B cell (primary cell): ENCODE data around the gene MMP14. TPM values are rescaled to one million over a fixed set of nuclear protein-coding genes. Genes with fewer than 3 reads are reported as not detected.
"Not testable (repeated sequence)": the region's sequence is repeated elsewhere in the genome, so short reads cannot be mapped to it uniquely, and the experiment has no call there.

Source experiments
- ATAC-seq: fragments of 200-7000 bp; cut with Tn5 transposase; one replicate; pipeline ENCODE4 v1.10.0; 2021; ENCODE audit warnings: low read depth, mild to moderate bottlenecking, moderate number of reproducible peaks, moderate library complexity
- CTCF ChIA-PET: fragments of 350-600 bp; sonication (Branson Sonifier 250); formaldehyde crosslinking; loops from one replicate; lab custom pipeline; 2021; ENCODE audit warnings: antibody characterized with exemption, inconsistent platforms; lab: Charles Lee
- POLR2A ChIA-PET: fragments of 350-600 bp; sonication (Branson Sonifier 250); formaldehyde crosslinking; loops from one replicate; lab custom pipeline; 2021; ENCODE audit warnings: antibody characterized with exemption; lab: Charles Lee
- DNase-seq: peaks from one replicate; pipeline ENCODE4 v3.0.0; 2013
- H2AFZ ChIP-seq: 2 replicates; pipeline ENCODE4 v1.6.1; 2012; ENCODE audit warnings: mild to moderate bottlenecking, low read depth, low read length; ENCODE audit not compliant: insufficient read depth, poor library complexity, severe bottlenecking
- H3K27ac ChIP-seq, 2 donors: 1 replicate in 1 of 2; 2 replicates in 1 of 2; pipeline ENCODE4 v1.5.1; 2012 to 2013; ENCODE audit warnings: low read length in 2 of 2, mild to moderate bottlenecking in 2 of 2, moderate library complexity in 1 of 2
- H3K27me3 ChIP-seq, 4 experiments: fragments of 200-600 bp in 1 of 4; sonication (generic) in 1 of 4; replicated peaks in 1 of 4; 1 replicate in 2 of 4; 2 replicates in 2 of 4; pipeline versions ENCODE4 v1.6.1 to v1.7.0; 2013 to 2016; ENCODE audit warnings: low read length in 3 of 4, mild to moderate bottlenecking in 2 of 4, mixed read lengths in 1 of 4, moderate library complexity in 1 of 4; ENCODE audit not compliant: insufficient read depth in 4 of 4, control insufficient read depth in 3 of 4; ENCODE audit errors: control extremely low read depth in 1 of 4
- H3K36me3 ChIP-seq, 2 experiments: replicated peaks in 1 of 2; 1 replicate in 1 of 2; 2 replicates in 1 of 2; pipeline versions ENCODE4 v1.6.1 to v1.7.1; 2013; ENCODE audit warnings: low read length in 1 of 2; ENCODE audit not compliant: insufficient read depth in 2 of 2, control insufficient read depth in 1 of 2; ENCODE audit errors: control extremely low read depth in 1 of 2, extremely low read depth in 1 of 2
- H3K4me1 ChIP-seq, 2 donors: fragments of 200-600 bp in 1 of 2; sonication (generic) in 1 of 2; 1 replicate in 1 of 2; 2 replicates in 1 of 2; pipeline versions ENCODE4 v1.5.1 to v1.6.1; 2013 to 2017; ENCODE audit warnings: low read length in 2 of 2; ENCODE audit not compliant: control insufficient read depth in 2 of 2, insufficient read depth in 2 of 2
- H3K4me2 ChIP-seq: replicated peaks from 2 replicates; pipeline ENCODE3; 2012; ENCODE audit warnings: mild to moderate bottlenecking, low read depth, low read length; ENCODE audit not compliant: poor library complexity, severe bottlenecking
- H3K4me3 ChIP-seq, 5 experiments: fragments of 200-600 bp in 1 of 5; sonication (generic) in 1 of 5; 1 replicate in 3 of 5; 2 replicates in 2 of 5; pipeline versions ENCODE4 v1.5.1 to v1.7.0; 2011 to 2016; ENCODE audit warnings: low read length in 4 of 5, mild to moderate bottlenecking in 4 of 5, low read depth in 2 of 5, control low read depth in 1 of 5, moderate library complexity in 1 of 5; ENCODE audit not compliant: insufficient read depth in 1 of 5; ENCODE audit errors: control extremely low read depth in 1 of 5, extremely low read depth in 1 of 5
- H3K79me2 ChIP-seq: fragments of 200-600 bp; sonication (generic); one replicate; pipeline ENCODE4 v1.6.0; 2016; ENCODE audit warnings: low read length; ENCODE audit not compliant: control insufficient read depth, insufficient read depth
- H3K9ac ChIP-seq: fragments of 200-600 bp; sonication (generic); 2 replicates; pipeline ENCODE4 v1.6.1; 2017; ENCODE audit warnings: mild to moderate bottlenecking, low read length, moderate library complexity
- H3K9me3 ChIP-seq, 3 donors: one replicate each; pipeline versions ENCODE4 v1.6.1 to v1.7.1; 2013; ENCODE audit warnings: low read length in 2 of 3; ENCODE audit not compliant: control insufficient read depth in 2 of 3, insufficient read depth in 1 of 3; ENCODE audit errors: control extremely low read depth in 1 of 3
- H4K20me1 ChIP-seq: 2 replicates; pipeline ENCODE4 v1.6.0; 2012; ENCODE audit warnings: mild to moderate bottlenecking, low read length; ENCODE audit not compliant: insufficient read depth, control insufficient read depth, poor library complexity, severe bottlenecking
- H3K27ac Mint-ChIP-seq: one replicate; pipeline ENCODE4 v1.8.0; 2021; ENCODE audit warnings: mixed read lengths
- H3K27me3 Mint-ChIP-seq: one replicate; pipeline ENCODE4 v1.8.0; 2021; ENCODE audit warnings: mixed read lengths
- H3K4me1 Mint-ChIP-seq: one replicate; pipeline ENCODE4 v1.8.0; 2021; ENCODE audit warnings: mixed read lengths
- H3K4me3 Mint-ChIP-seq: one replicate; pipeline ENCODE4 v1.8.0; 2021; ENCODE audit warnings: mixed read lengths
- H3K9me3 Mint-ChIP-seq: one replicate; pipeline ENCODE4 v1.8.0; 2022; ENCODE audit warnings: mixed read lengths; ENCODE audit not compliant: insufficient read depth
- EZH2 ChIP-seq: IDR thresholded peaks from 2 replicates; pipeline ENCODE4 v1.6.1; 2012; ENCODE audit warnings: borderline replicate concordance, low read depth, mild to moderate bottlenecking, moderate library complexity, low read length; ENCODE audit not compliant: insufficient read depth, poor library complexity, severe bottlenecking
- WGBS: methylation state at CpG from one replicate; pipeline ENCODE4 v1.1.5; 2013; ENCODE audit warnings: missing lambda C conversion rate; ENCODE audit not compliant: insufficient coverage; 5-methylcytosine and 5-hydroxymethylcytosine counted together
- intact Hi-C: fragments of 100-400 bp; cut with micrococcal nuclease; formaldehyde crosslinking; loops from one replicate; pipeline ENCODE4 v1.10.0; 2022
- polyA plus RNA-seq: library from polyadenylated mRNA; depleted of rRNA; stranded (reverse); fragments of >200 nt; gene quantifications from 2 replicates; pipeline ENCODE4 v1.2.3, GENCODE V29; 2012
- total RNA-seq, 2 donors: library from RNA; stranded (reverse); fragments of 120-200 nt in 1 of 2; gene quantifications; 1 replicate in 1 of 2; 2 replicates in 1 of 2; pipeline versions ENCODE4 v1.2.3 to v1.2.4, GENCODE V29; 2013 to 2022
- TF ChIP-seq, protein P1 (sequence below): fragments of 200-600 bp; IDR thresholded peaks from one replicate; pipeline ENCODE4 v1.8.0; 2022; ENCODE audit warnings: antibody characterized with exemption, mild to moderate bottlenecking

The MMP14 gene
- total and polyA plus RNA-seq, 2 donors (not counting 1 experiment from before 2014, with no cell fraction given), result 1.0 to 3.5 TPM

DNA sequence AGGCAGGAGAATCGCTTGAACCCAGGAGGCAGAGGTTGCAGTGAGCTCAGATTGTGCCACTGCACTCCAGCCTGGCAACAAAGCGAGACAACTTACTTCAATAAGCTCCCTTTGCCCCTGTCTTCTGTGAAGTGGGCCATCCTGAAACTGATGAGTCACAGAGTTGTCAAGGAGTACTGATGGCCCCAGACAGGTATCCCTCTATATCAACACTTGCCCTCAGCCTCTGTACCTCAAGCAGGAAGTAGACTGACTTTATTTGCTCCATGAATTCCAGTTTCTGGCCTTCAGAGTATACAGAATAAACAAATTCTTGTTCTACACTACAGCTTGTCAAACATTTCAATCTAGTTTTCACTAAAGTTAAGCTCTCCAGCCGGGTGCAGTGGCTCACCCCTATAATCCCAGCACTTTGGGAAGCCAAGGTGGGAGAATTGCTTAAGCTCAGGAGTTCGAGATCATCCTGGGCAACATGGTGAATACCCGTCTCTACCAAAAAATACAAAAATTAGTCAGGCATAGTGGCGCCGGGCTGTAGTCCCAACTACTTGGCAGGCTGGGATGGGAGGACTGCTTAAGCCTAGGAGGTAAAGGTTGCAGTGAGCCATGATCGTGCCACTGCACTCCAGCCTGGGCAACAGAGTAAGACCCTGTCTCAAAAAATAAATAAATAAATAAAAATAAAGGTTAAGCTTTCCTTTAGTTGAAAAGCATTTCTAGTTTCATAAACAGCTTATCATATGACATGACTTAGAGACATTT, 18.8 kb downstream of the MMP14 start:
- H3K4me3 Mint-ChIP-seq, result no peak overlapping the region
- Histone ChIP-seq H2AFZ (no peak overlapping the region), H3K4me3 (no peak overlapping the region), H3K4me1 (peaks cover 0 to 8% of the 10 kb centered on the region in 2 donors), H3K36me3 (no peaks in the 10 kb centered on the region), H3K27me3 (no peaks in the 10 kb centered on the region), H3K79me2 (no peaks in the 10 kb centered on the region), H4K20me1 (no peaks in the 10 kb centered on the region), H3K9ac (no peak overlapping the region), H3K9me3 (peaks cover 0 to 6% (median 2%) of the 10 kb centered on the region in 3 donors), H3K4me2 (no peak overlapping the region), H3K27ac (no peak overlapping the region)
- no peak overlapping the region for H3K27ac Mint-ChIP-seq
- no peaks in the 10 kb centered on the region for H3K27me3 Mint-ChIP-seq
- ChIA-PET CTCF (interaction anchor here (0.6 to 12.0 kb wide), 32 partner anchors 10 to 480 kb away, joined by 3 to 207 read pairs (median 10); partner anchors contain the start of genes ABHD4, AJUBA, DAD1 and LRP10), POLR2A (interaction anchor here (0.6 to 0.7 kb wide), 2 partner anchors 204 to 285 kb away, joined by 4 to 6 read pairs; no protein-coding TSS in a partner anchor)
- TF ChIP-seq, protein P1, sequence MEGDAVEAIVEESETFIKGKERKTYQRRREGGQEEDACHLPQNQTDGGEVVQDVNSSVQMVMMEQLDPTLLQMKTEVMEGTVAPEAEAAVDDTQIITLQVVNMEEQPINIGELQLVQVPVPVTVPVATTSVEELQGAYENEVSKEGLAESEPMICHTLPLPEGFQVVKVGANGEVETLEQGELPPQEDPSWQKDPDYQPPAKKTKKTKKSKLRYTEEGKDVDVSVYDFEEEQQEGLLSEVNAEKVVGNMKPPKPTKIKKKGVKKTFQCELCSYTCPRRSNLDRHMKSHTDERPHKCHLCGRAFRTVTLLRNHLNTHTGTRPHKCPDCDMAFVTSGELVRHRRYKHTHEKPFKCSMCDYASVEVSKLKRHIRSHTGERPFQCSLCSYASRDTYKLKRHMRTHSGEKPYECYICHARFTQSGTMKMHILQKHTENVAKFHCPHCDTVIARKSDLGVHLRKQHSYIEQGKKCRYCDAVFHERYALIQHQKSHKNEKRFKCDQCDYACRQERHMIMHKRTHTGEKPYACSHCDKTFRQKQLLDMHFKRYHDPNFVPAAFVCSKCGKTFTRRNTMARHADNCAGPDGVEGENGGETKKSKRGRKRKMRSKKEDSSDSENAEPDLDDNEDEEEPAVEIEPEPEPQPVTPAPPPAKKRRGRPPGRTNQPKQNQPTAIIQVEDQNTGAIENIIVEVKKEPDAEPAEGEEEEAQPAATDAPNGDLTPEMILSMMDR, result no peak
- no peak for TF ChIP-seq EZH2
- no peak for ATAC-seq
- no peak for DNase-seq
- no peaks in the 10 kb centered on the region for H3K9me3 Mint-ChIP-seq
- intact Hi-C loops, result loop anchor here (5.0 to 10.0 kb wide), 2 partner anchors 258 to 540 kb away; partner anchors contain the start of gene ABHD4
- H3K4me1 Mint-ChIP-seq, result peaks cover 8% of the 10 kb centered on the region
- WGBS, result 92% methylated on average over 6 of the region's 8 CpGs

DNA sequence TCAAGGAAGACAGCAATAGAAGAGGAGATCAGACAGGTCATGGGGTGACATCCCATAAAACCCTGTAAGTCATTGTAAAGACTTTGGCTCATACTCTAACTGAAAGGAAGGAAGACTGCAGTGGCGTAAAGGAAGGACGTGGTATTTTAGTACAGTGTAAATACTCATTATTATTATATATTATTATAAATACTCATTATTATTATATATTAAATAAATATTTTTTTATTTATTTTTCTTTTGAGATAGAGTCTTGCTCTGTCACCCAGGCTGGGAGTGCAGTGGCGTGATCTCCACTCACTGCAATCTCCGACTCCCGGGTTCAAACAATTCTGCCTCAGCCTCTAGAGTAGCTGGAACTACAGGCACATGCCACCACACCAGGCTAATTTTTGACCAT, 20.0 kb downstream of the MMP14 start:
- Histone ChIP-seq H3K4me2 (no peak overlapping the region), H3K27me3 (peaks cover 0 to 2% (median 0%) of the 10 kb centered on the region in 4 experiments), H2AFZ (no peak overlapping the region), H3K4me1 (peaks cover 0 to 8% of the 10 kb centered on the region in 2 donors), H3K4me3 (no peak overlapping the region), H3K36me3 (no peaks in the 10 kb centered on the region), H3K79me2 (no peaks in the 10 kb centered on the region), H3K9me3 (peaks cover 0 to 6% (median 2%) of the 10 kb centered on the region in 3 donors), H4K20me1 (no peaks in the 10 kb centered on the region), H3K9ac (no peak overlapping the region), H3K27ac (no peak overlapping the region)
- TF ChIP-seq, protein P1, result no peak
- CTCF ChIA-PET, result interaction anchor here (1.0 to 12.0 kb wide), 8 partner anchors 10 to 471 kb away, joined by 3 to 207 read pairs (median 32); partner anchors contain the start of gene OXA1L
- WGBS, result 98% methylated on average over 3 of the region's 5 CpGs
- DNase-seq (no peak), ATAC-seq (no peak)
- Mint-ChIP-seq H3K27ac (no peak overlapping the region), H3K4me1 (peaks cover 8% of the 10 kb centered on the region), H3K9me3 (no peaks in the 10 kb centered on the region), H3K27me3 (no peaks in the 10 kb centered on the region), H3K4me3 (no peak overlapping the region)
- POLR2A ChIA-PET, result no interaction called here
- intact Hi-C loops, result loop anchor here (10.0 kb wide), 1 partner anchor 542 kb away; no protein-coding TSS in a partner anchor

DNA sequence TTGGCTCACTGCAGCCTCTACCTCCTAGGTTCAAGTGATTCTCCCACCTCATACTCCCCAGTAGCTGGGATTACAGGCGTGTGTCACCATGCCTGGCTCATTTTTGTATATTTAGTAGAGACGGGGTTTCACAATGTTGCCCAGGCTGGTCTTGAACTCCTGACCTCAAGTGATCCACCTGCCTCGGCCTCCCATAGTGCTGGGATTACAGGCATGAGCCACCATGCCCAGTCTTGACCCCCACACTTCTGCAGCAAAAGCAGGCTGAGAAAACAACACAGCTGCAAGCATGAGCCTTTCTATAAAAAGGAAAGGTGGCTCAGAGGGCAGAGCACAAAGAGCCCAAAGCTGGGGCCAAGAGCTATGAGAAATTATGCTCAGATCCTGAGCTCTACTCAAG, 24.0 kb downstream of the MMP14 start:
- H3K4me3 ChIP-seq, H3K27ac Mint-ChIP-seq, H3K9me3 ChIP-seq, H3K9me3 Mint-ChIP-seq, H3K4me1 Mint-ChIP-seq, H3K27ac ChIP-seq, H3K4me3 Mint-ChIP-seq, H3K27me3 Mint-ChIP-seq, H3K27me3 ChIP-seq, H3K4me2 ChIP-seq, H2AFZ ChIP-seq, ATAC-seq, H4K20me1 ChIP-seq, DNase-seq, H3K79me2 ChIP-seq, H3K4me1 ChIP-seq, H3K9ac ChIP-seq, intact Hi-C loops, H3K36me3 ChIP-seq: not testable (repeated sequence)
- CTCF ChIA-PET, result interaction anchor here (0.7 to 4.6 kb wide), 5 partner anchors 12 to 300 kb away, joined by 3 to 21 read pairs (median 9); partner anchors contain the start of gene LRP10
- 100% methylated on average over 1 of the region's 3 CpGs for WGBS
- POLR2A ChIA-PET, result interaction anchor here (0.6 to 0.8 kb wide), 3 partner anchors 27 to 70 kb away, joined by 3 to 5 read pairs (median 4); no protein-coding TSS in a partner anchor
